BJ (cell line): Measurements from ENCODE around the gene ELF2. TPM values are rescaled to one million over a fixed set of nuclear protein-coding genes. Genes with fewer than 3 reads are reported as not detected.

Experiments
- CTCF ChIA-PET: fragments of 350-600 bp; formaldehyde crosslinking; extraction: SDS; loops from one replicate; lab custom pipeline; 2021; ENCODE audit warnings: antibody characterized with exemption, inconsistent platforms; lab: Yijun Ruan, JAX
- POLR2A ChIA-PET: fragments of 300-600 bp; sonication (Branson Sonifier 250); formaldehyde crosslinking; extraction: SDS; loops from one replicate; lab custom pipeline; 2021; ENCODE audit warnings: antibody characterized with exemption; lab: Charles Lee
- DNase-seq: peaks from one replicate; pipeline ENCODE4 v3.0.0-alpha.2; 2011; ENCODE audit warnings: low read depth
- H3K27me3 ChIP-seq: 2 replicates; pipeline ENCODE4 v1.6.0; 2011; ENCODE audit warnings: low read length; ENCODE audit not compliant: control insufficient read depth, insufficient read depth
- H3K36me3 ChIP-seq: 2 replicates; pipeline ENCODE4 v1.5.1; 2011; ENCODE audit warnings: low read length; ENCODE audit not compliant: control insufficient read depth, insufficient read depth
- H3K4me3 ChIP-seq: 2 replicates; pipeline ENCODE4 v1.5.1; 2011; ENCODE audit warnings: low read depth, mild to moderate bottlenecking, control low read depth, low read length
- polyA plus RNA-seq: library from polyadenylated mRNA; depleted of rRNA; stranded (reverse); fragments of >200 nt; gene quantifications from 2 replicates; pipeline ENCODE4 v1.2.3, GENCODE V29; 2011
- TF ChIP-seq, protein P1 (sequence below): IDR thresholded peaks from 2 replicates; pipeline ENCODE4 v1.5.1; 2011; ENCODE audit warnings: low read depth, mild to moderate bottlenecking, control low read depth, inconsistent platforms, low read length, moderate library complexity; ENCODE audit not compliant: insufficient read depth

ELF2 gene
- polyA plus RNA-seq, 1 experiment: 23.9 TPM

- H3K27me3 ChIP-seq: no peaks in the 10 kb centered on the region
- H3K36me3 ChIP-seq: no peaks in the 10 kb centered on the region
- TF ChIP-seq, protein P1, sequence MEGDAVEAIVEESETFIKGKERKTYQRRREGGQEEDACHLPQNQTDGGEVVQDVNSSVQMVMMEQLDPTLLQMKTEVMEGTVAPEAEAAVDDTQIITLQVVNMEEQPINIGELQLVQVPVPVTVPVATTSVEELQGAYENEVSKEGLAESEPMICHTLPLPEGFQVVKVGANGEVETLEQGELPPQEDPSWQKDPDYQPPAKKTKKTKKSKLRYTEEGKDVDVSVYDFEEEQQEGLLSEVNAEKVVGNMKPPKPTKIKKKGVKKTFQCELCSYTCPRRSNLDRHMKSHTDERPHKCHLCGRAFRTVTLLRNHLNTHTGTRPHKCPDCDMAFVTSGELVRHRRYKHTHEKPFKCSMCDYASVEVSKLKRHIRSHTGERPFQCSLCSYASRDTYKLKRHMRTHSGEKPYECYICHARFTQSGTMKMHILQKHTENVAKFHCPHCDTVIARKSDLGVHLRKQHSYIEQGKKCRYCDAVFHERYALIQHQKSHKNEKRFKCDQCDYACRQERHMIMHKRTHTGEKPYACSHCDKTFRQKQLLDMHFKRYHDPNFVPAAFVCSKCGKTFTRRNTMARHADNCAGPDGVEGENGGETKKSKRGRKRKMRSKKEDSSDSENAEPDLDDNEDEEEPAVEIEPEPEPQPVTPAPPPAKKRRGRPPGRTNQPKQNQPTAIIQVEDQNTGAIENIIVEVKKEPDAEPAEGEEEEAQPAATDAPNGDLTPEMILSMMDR: no peak
- ChIA-PET CTCF (interaction anchor here (1.5 to 2.8 kb wide), 3 partner anchors 13 to 124 kb away, joined by 3 to 12 read pairs (median 7); no protein-coding TSS in a partner anchor), POLR2A (no interaction called here)
- no peak overlapping the region for H3K4me3 ChIP-seq
- no peak for DNase-seq
Measured at GRCh38 chr4:139154538-139154937, 22.5 kb downstream of the ELF2 start.

DNA sequence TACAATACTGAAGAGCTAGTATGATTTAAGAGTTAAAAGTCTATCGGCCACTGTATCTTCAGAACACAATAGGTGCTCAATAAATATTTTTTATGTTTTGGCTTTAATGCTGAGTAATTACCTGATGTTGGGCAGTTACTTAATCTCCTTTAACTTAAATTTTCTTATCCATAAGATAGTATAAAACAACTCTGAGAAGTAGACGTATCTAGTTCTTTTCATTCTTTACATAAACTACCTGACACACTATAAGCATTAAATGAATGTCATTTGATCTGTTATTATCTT, 22.9 kb downstream of the ELF2 start:
- no peaks in the 10 kb centered on the region for H3K27me3 ChIP-seq
- H3K4me3 ChIP-seq: no peak overlapping the region
- ChIA-PET CTCF (interaction anchor here (0.7 to 2.8 kb wide), 3 partner anchors 14 to 124 kb away, joined by 3 to 12 read pairs (median 7); no protein-coding TSS in a partner anchor), POLR2A (no interaction called here)
- H3K36me3 ChIP-seq: no peaks in the 10 kb centered on the region
- TF ChIP-seq, protein P1: no peak
- DNase-seq: no peak

- ChIA-PET CTCF (interaction anchor here (0.7 to 2.8 kb wide), 4 partner anchors 11 to 123 kb away, joined by 3 to 12 read pairs (median 5); no protein-coding TSS in a partner anchor), POLR2A (no interaction called here)
- H3K27me3 ChIP-seq: no peaks in the 10 kb centered on the region
- no peak for DNase-seq
- no peak overlapping the region for H3K4me3 ChIP-seq
- TF ChIP-seq, protein P1: no peak
- no peaks in the 10 kb centered on the region for H3K36me3 ChIP-seq
Measured at GRCh38 chr4:139153411-139154133, 23.4 kb downstream of the ELF2 start.

DNA sequence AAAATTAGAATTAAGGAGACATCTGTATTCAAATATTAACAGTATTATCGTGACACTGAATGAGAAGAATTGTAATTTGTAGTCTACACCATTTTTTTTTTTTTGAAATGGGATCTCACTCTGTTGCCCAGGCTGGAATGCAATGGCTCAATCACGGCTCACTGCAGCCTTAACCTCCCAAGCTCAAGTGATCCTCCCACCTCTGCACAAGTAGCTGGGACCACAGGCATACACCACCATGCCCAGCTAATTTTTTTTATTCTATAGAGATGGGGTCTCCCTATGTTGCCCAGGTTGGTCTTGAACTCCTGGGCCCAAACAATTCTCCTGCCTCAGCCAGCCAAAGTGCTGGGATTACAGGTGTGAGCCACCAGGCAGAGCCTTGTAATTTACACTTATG, 24.8 kb downstream of the ELF2 start:
- Histone ChIP-seq H3K36me3 (no peaks in the 10 kb centered on the region; the same call in 1 of the 2 replicates), H3K27me3 (no peaks in the 10 kb centered on the region), H3K4me3 (no peak overlapping the region)
- ChIA-PET POLR2A (no interaction called here), CTCF (interaction anchor here (0.6 to 1.3 kb wide), 2 partner anchors 12 to 24 kb away, joined by 3 read pairs; no protein-coding TSS in a partner anchor)
- TF ChIP-seq, protein P1: no peak
- DNase-seq: no peak

DNA sequence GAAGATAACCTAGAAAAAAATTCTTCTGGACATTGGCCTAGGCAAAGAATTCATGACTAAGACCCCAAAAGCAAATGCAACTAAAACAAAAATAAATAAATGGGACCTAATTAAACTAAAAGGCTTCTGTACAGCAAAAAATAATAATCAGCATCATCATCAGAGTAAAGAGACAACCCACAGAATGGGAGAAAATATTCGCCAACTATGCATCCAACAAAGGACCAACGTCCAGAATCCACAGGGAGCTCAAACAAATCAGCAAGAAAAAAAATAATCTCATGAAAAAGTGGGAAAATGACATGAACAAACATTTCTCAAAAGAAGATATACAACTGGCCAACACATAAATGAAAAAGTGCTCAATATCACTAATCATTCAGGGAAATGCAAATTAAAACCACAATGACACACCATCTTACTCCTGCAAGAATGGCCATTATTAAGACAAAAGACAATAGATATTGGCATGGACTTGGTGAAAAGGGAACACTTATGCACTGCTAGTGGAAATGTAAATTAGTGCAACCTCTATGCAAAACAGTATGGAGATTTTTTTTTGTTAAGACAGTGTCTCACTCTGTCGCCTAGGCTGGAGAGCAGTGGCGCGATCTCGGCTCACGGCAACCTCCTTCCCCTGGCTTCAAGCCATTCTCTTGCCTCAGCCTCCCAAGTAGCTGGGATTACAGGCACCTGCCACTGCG, 29.9 kb downstream of the ELF2 start:
- CTCF ChIA-PET: interaction anchor here (1.0 kb wide), 2 partner anchors 20 to 49 kb away, joined by 3 to 4 read pairs; no protein-coding TSS in a partner anchor
- POLR2A ChIA-PET: no interaction called here
- TF ChIP-seq, protein P1: no peak
- Histone ChIP-seq H3K36me3 (no peaks in the 10 kb centered on the region; the same call in 1 of the 2 replicates), H3K4me3 (no peak overlapping the region), H3K27me3 (no peaks in the 10 kb centered on the region)
- no peak for DNase-seq
